GM21447 (cell line): ENCODE measurements around the gene TENM4.

Experiments
- ATAC-seq: cut with Tn5 transposase; IDR thresholded peaks from one replicate; pipeline ENCODE4 v1.9.1; 2021; ENCODE audit not compliant: unreplicated experiment

The TENM4 gene

GRCh38 chr11:79150966-79151365 is 289.9 kb downstream of the TENM4 start:
- ATAC-seq: no peak

GRCh38 chr11:79150320-79150719 is 290.5 kb downstream of the TENM4 start:
- ATAC-seq: no peak

- ATAC-seq: no peak
Measured at GRCh38 chr11:79147731-79148130, 293.1 kb downstream of the TENM4 start.

GRCh38 chr11:79147011-79147410 is 293.8 kb downstream of the TENM4 start:
- no peak for ATAC-seq

GRCh38 chr11:79139900-79140299 is 300.9 kb downstream of the TENM4 start:
- no peak for ATAC-seq

GRCh38 chr11:79129702-79130101 is 311.1 kb downstream of the TENM4 start:
- ATAC-seq: no peak

- ATAC-seq: no peak
Measured at GRCh38 chr11:79128291-79128690, 312.5 kb downstream of the TENM4 start.

- no peak for ATAC-seq
Measured at GRCh38 chr11:79122759-79123158, 318.1 kb downstream of the TENM4 start.

- ATAC-seq: no peak
Measured at GRCh38 chr11:79121351-79121750, 319.5 kb downstream of the TENM4 start.

GRCh38 chr11:79119491-79120284 is 321.1 kb downstream of the TENM4 start:
- no peak for ATAC-seq

- no peak for ATAC-seq
Measured at GRCh38 chr11:79117488-79117887, 323.3 kb downstream of the TENM4 start.

GRCh38 chr11:79116600-79116999 is 324.2 kb downstream of the TENM4 start:
- no peak for ATAC-seq

- ATAC-seq: no peak
Measured at GRCh38 chr11:79113054-79113690, 327.7 kb downstream of the TENM4 start.

- no peak for ATAC-seq
Measured at GRCh38 chr11:79110796-79111195, 330.0 kb downstream of the TENM4 start.

- no peak for ATAC-seq
Measured at GRCh38 chr11:79110321-79110720, 330.5 kb downstream of the TENM4 start.

- no peak for ATAC-seq
Measured at GRCh38 chr11:79108851-79109250, 332.0 kb downstream of the TENM4 start.

- ATAC-seq: no peak
Measured at GRCh38 chr11:79102840-79103239, 338.0 kb downstream of the TENM4 start.

GRCh38 chr11:79101656-79102055 is 339.2 kb downstream of the TENM4 start:
- no peak for ATAC-seq

- ATAC-seq: no peak
Measured at GRCh38 chr11:79100093-79100910, 340.5 kb downstream of the TENM4 start.

- no peak for ATAC-seq
Measured at GRCh38 chr11:79098146-79098545, 342.7 kb downstream of the TENM4 start.

GRCh38 chr11:79097246-79097875 is 343.5 kb downstream of the TENM4 start:
- ATAC-seq: no peak
